Ovary (tissue), 9 donors: ENCODE results near the gene TIMM22. TPM values are rescaled to one million over a fixed set of nuclear protein-coding genes. Genes with fewer than 3 reads are reported as not detected.

Source experiments
- DNase-seq, 5 donors: peaks; one replicate each; pipeline ENCODE4 v3.0.0-alpha.2; 2019 to 2020
- H3K27ac ChIP-seq, 2 donors: fragments of 200-600 bp; one replicate each; pipeline versions ENCODE4 v1.5.1 to v1.8.0; 2019 to 2022
- H3K27me3 ChIP-seq: fragments of 200-600 bp; one replicate; pipeline ENCODE4 v1.8.0; 2022
- H3K36me3 ChIP-seq: fragments of 200-600 bp; sonication (generic); one replicate; pipeline ENCODE4 v1.5.1; 2019
- H3K4me1 ChIP-seq: one replicate; pipeline ENCODE4 v1.8.1; 2013; ENCODE audit warnings: mild to moderate bottlenecking, moderate library complexity; ENCODE audit not compliant: insufficient read depth
- H3K4me3 ChIP-seq: fragments of 200-600 bp; sonication (generic); one replicate; pipeline ENCODE4 v1.5.1; 2017
- H3K9me3 ChIP-seq, 2 donors: fragments of 200-600 bp in 1 of 2; sonication (generic) in 1 of 2; one replicate each; pipeline versions ENCODE4 v1.5.1 to v1.8.1; 2013 to 2019; ENCODE audit warnings: mild to moderate bottlenecking in 1 of 2, moderate library complexity in 1 of 2
- EP300 ChIP-seq: sonication (generic); formaldehyde crosslinking; IDR thresholded peaks from one replicate; pipeline ENCODE4 v1.6.1; 2017; ENCODE audit warnings: antibody characterized with exemption
- POLR2A ChIP-seq: fragments of 450-650 bp; IDR thresholded peaks from one replicate; pipeline ENCODE4 v1.6.1; 2017; ENCODE audit warnings: antibody characterized with exemption, mild to moderate bottlenecking, moderate library complexity
- WGBS, 3 donors: extraction: QIAGEN DNeasy Blood & Tissue Kit in 1 of 3; methylation state at CpG; one replicate each; pipeline versions ENCODE4 v1.1.5 to v1.1.7; 2013 to 2017; 5-methylcytosine and 5-hydroxymethylcytosine counted together
- intact Hi-C, 4 donors: fragments of 100-400 bp; cut with DNase I; formaldehyde crosslinking; loops; one replicate each; pipeline versions ENCODE4 v1.11.0 to v1.15.1; 2022 to 2023
- polyA plus RNA-seq, 2 donors: library from polyadenylated mRNA; stranded (reverse); fragments of 200-250 nt in 1 of 2; fragments of 350-450 nt in 1 of 2; fragmentation: Illumina TruSeq in 1 of 2; extraction: RNeasy Lipid Tissue Mini Kit (QIAGEN cat#74804) in 1 of 2; gene quantifications; one replicate each; pipeline ENCODE4 v1.2.3, GENCODE V29; 2013 to 2014
- total RNA-seq, 7 donors: library from RNA; depleted of rRNA in 2 of 7; stranded (reverse); fragments of >200 nt in 2 of 7; fragmentation: NEBNext Ultra II Directional in 3 of 7; extraction: Animal tissue kit (Norgen Biotek cat#: 25700) in 3 of 7; gene quantifications; one replicate each; pipeline versions ENCODE4 v1.1.0 to v1.2.4, GENCODE V29; 2016 to 2023
- TF ChIP-seq, protein P1 (sequence below), 3 donors: fragments of 450-650 bp in 2 of 3; fragments of 200-600 bp in 1 of 3; IDR thresholded peaks; one replicate each; pipeline versions ENCODE4 v1.5.1 to v1.8.0; 2016 to 2022; ENCODE audit warnings: antibody characterized with exemption in 3 of 3, mild to moderate bottlenecking in 1 of 3
- donor health status: DM: no; HTN: no; CAD: no; lungs with moderate emphysema.
- donor health status: DM: no; HTN: no; CAD: no.
- donor health status: Bipolar disorder and iron deficiency.
- donor health status: DM: yes; HTN: yes; CAD: no.
- donor health status: DM: no; HTN: no; CAD: no.
- donor health status: DM: yes; HTN: yes; CAD: no.

TIMM22 gene
- total and polyA plus RNA-seq, 9 donors: 7.9 to 15.1 (median 11.3) TPM

DNA sequence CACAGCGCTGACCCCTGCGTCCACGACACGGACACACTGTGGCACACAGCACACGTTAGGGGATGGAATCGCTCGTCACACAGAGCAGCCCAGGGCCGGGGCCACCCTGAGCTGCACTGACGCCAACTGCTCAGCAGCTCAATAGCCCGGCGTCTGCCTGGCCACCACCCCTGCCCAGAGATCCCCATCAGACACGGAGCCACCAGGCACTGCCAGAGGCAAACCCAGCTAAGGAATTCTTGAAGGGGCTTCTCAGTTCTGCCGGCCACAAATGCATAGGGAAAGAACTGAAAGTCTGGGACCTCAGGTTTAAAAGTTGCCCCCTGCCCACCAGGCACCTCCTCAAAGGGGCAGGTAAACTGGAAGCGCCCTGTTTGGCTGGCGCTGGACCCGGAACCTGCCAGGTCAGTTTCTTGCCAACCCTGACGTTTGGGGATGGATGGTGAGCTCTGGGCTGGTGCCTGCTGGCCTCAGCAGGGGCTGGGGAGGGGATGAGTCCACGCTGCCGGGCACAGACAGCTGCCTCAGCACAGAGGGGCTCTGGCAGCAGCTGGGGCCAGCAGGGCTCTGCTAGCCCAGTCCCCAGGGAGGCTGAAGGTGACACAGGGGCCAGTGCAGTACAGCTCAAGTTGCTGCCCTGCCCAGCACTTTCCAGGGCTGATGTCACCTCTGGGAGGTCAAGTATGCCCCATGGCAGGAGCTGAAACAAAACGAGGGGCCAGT is 33.2 kb downstream of the TIMM22 start:
- intact Hi-C loops: no loop called here
- 74 to 85% (median 84%) methylated on average over 15 to 20 of the region's 20 CpGs for whole genome bisulfite sequencing, 3 donors
- H3K4me3 ChIP-seq: no peak overlapping the region

DNA sequence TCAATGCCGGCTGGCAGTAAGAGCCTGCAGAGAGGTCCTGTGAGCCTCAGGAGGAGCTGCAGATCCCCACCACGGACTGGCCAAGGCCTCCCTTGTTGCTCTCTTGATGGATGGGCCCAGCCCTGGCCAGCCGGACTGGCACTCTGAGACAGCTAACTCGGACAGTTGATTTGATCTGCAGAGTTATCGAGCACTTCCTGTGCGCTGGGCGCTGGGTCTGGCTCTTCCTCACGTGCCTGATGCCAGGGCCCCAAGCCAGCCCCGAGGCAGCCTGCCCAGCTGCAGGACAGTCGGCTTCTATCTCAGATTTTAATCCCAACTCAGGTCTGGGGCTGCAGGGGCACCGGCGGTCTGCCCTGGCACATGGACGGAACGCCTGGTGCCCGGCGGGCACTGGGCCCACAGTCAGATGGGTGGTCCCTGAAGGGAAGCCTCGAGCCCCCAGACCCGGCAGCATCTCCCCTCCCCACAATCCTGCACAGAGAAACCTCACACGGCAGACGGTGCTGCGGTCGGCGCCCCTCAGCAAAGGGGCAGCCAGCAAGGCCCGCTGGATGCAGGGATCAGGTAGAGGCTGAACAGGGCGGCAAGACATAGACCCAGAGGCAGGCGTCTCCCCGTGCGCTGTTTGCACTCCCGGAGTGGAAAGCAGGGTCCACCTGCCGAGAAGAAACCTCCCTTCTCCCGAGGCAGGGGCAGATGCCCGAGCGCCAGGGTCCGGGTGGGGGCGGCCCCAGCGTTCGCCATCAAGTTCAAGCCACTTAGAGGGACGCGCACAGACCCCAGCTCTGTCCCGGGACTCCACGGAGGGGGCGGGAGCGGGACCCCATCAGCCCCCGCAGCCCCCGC is 34.0 kb downstream of the TIMM22 start:
- H3K4me1 ChIP-seq: peaks cover 3% of the 10 kb centered on the region
- TF ChIP-seq EP300 (no peak), POLR2A (no peak)
- TF ChIP-seq, protein P1, sequence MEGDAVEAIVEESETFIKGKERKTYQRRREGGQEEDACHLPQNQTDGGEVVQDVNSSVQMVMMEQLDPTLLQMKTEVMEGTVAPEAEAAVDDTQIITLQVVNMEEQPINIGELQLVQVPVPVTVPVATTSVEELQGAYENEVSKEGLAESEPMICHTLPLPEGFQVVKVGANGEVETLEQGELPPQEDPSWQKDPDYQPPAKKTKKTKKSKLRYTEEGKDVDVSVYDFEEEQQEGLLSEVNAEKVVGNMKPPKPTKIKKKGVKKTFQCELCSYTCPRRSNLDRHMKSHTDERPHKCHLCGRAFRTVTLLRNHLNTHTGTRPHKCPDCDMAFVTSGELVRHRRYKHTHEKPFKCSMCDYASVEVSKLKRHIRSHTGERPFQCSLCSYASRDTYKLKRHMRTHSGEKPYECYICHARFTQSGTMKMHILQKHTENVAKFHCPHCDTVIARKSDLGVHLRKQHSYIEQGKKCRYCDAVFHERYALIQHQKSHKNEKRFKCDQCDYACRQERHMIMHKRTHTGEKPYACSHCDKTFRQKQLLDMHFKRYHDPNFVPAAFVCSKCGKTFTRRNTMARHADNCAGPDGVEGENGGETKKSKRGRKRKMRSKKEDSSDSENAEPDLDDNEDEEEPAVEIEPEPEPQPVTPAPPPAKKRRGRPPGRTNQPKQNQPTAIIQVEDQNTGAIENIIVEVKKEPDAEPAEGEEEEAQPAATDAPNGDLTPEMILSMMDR (IDR thresholded peaks at IDR 0.05): no peak
- no peaks in the 10 kb centered on the region for H3K9me3 ChIP-seq
- H3K36me3 ChIP-seq: no peaks in the 10 kb centered on the region
- H3K27me3 ChIP-seq: no peaks in the 10 kb centered on the region
- intact Hi-C loops: no loop called here
- H3K4me3 ChIP-seq: peak overlapping the region; percentile 27
- peak overlapping the region in 1 of 2 donors; percentile 21 for H3K27ac ChIP-seq
- 43 to 64% (median 58%) methylated on average over 25 to 45 of the region's 45 CpGs for WGBS, 3 donors
- DNase-seq: peak in 2 of 5 donors; percentile 55 to 68

More for the DNA sequence above, 33.2 kb downstream of the TIMM22 start:
- Histone ChIP-seq H3K9me3 (no peaks in the 10 kb centered on the region), H3K36me3 (no peaks in the 10 kb centered on the region), H3K27ac (no peak overlapping the region), H3K27me3 (no peaks in the 10 kb centered on the region), H3K4me1 (peaks cover 3% of the 10 kb centered on the region)
- DNase-seq: no peak
- TF ChIP-seq EP300 (no peak), POLR2A (no peak)
- TF ChIP-seq, protein P1 (IDR thresholded peaks at IDR 0.05): no peak

DNA sequence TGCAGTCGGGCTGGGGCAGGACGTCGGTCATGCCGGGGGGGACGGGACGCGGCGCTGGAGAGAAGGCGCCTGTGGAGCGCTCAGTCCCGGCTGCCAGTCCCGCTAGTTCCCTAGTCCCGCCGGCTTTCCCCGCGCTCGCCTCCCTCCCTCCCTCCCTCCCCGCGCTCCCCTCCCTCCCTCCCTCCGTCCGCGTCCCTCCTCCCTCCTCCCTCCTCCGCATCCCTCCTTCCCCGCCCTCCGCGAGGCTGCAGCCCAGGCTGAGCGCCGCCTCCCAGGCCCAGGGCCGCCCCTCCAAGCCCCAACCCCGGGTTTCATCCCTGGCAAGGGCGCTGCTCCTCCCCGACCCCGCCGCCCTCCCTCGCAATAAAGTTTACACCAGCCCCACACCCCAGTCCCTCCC is 34.8 kb downstream of the TIMM22 start:
- intact Hi-C loops: no loop called here
- H3K27me3 ChIP-seq: no peaks in the 10 kb centered on the region
- H3K4me3 ChIP-seq: peak overlapping the region; percentile 27
- H3K4me1 ChIP-seq: peaks cover 3% of the 10 kb centered on the region
- WGBS, 3 donors: 2 to 9% (median 3%) methylated on average over 26 to 33 of the region's 35 CpGs
- H3K9me3 ChIP-seq: no peaks in the 10 kb centered on the region
- no peaks in the 10 kb centered on the region for H3K36me3 ChIP-seq
- peak; percentile 79 to 87 (median 80) for DNase-seq
- H3K27ac ChIP-seq: no peak overlapping the region
- TF ChIP-seq POLR2A (no peak), EP300 (no peak)
- TF ChIP-seq, protein P1 (IDR thresholded peaks at IDR 0.05): no peak

DNA sequence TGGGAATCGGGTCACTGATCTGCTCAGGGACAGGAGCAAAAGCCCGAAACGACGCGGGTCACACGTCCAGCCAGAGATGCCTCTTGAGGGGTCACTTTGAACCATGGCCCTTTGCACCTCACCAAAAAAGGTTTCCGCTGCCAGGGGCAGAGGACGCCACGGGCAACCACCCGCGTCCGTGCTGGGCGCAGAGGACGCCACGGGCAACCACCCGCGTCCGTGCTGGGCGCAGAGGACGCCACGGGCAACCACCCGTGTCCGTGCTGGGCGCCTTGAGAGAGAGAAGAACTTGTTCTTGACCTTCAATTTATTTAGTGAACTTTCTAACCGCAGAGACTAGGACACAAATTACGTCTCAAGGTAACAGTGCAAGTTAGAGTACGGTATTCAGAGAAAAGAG is 35.5 kb downstream of the TIMM22 start:
- 53 to 76% (median 59%) methylated on average over 27 of the region's 27 CpGs for WGBS, 3 donors
- DNase-seq: no peak
- H3K4me3 ChIP-seq: no peak overlapping the region

More for the DNA sequence above, 35.5 kb downstream of the TIMM22 start:
- Histone ChIP-seq H3K4me1 (peaks cover 3% of the 10 kb centered on the region), H3K36me3 (no peaks in the 10 kb centered on the region), H3K9me3 (no peaks in the 10 kb centered on the region), H3K27ac (no peak overlapping the region), H3K27me3 (no peaks in the 10 kb centered on the region)
- intact Hi-C loops: no loop called here
- TF ChIP-seq, protein P1 (IDR thresholded peaks at IDR 0.05): no peak
- TF ChIP-seq POLR2A (no peak), EP300 (no peak)
